Lung (tissue), 16 donors: ENCODE results near the gene P2RX7. TPM values are rescaled to one million over a fixed set of nuclear protein-coding genes. Genes with fewer than 3 reads are reported as not detected.

Experiments used
- ATAC-seq: fragments of 200-7000 bp; cut with Tn5 transposase; one replicate; pipeline ENCODE4 v1.9.1; 2020; ENCODE audit warnings: moderate number of reproducible peaks; ENCODE audit not compliant: insufficient read depth, low FRiP score
- DNase-seq, 3 donors: peaks; one replicate each; pipeline ENCODE4 v3.0.0-alpha.2; 2013 to 2017
- H3K27ac ChIP-seq, 2 donors: one replicate each; pipeline ENCODE4 v1.5.1; 2013; ENCODE audit warnings: mild to moderate bottlenecking in 2 of 2, moderate library complexity in 2 of 2, control low read depth in 1 of 2, inconsistent platforms in 1 of 2, low read depth in 1 of 2, low read length in 1 of 2
- H3K27me3 ChIP-seq, 3 donors: one replicate each; pipeline ENCODE4 v1.5.1; 2013; ENCODE audit warnings: low read length in 2 of 3; ENCODE audit not compliant: control insufficient read depth in 3 of 3, insufficient read depth in 3 of 3
- H3K36me3 ChIP-seq, 4 donors: one replicate each; pipeline ENCODE4 v1.5.1; 2013; ENCODE audit warnings: low read length in 4 of 4, mild to moderate bottlenecking in 1 of 4, moderate library complexity in 1 of 4; ENCODE audit not compliant: control insufficient read depth in 4 of 4, insufficient read depth in 4 of 4
- H3K4me1 ChIP-seq, 5 donors: one replicate each; pipeline ENCODE4 v1.5.1; 2013; ENCODE audit warnings: low read length in 5 of 5, mild to moderate bottlenecking in 2 of 5, moderate library complexity in 1 of 5; ENCODE audit not compliant: control insufficient read depth in 5 of 5, insufficient read depth in 5 of 5
- H3K4me3 ChIP-seq: one replicate; pipeline ENCODE4 v1.5.1; 2013; ENCODE audit warnings: mild to moderate bottlenecking, control low read depth, moderate library complexity
- H3K9ac ChIP-seq, 2 donors: one replicate each; pipeline ENCODE4 v1.5.1; 2013; ENCODE audit warnings: low read length in 2 of 2, control low read depth in 1 of 2; ENCODE audit not compliant: insufficient read depth in 1 of 2
- H3K9me3 ChIP-seq, 4 donors: one replicate each; pipeline ENCODE4 v1.5.1; 2013; ENCODE audit warnings: low read length in 3 of 4, mild to moderate bottlenecking in 1 of 4, moderate library complexity in 1 of 4; ENCODE audit not compliant: control insufficient read depth in 4 of 4, insufficient read depth in 3 of 4
- CTCF ChIP-seq: IDR thresholded peaks from 2 replicates; pipeline ENCODE4 v1.5.1; 2012; ENCODE audit warnings: mild to moderate bottlenecking; ENCODE audit errors: control extremely low read depth, extremely low read depth
- WGBS, 2 donors: extraction: QIAGEN DNeasy Blood & Tissue Kit; methylation state at CpG; one replicate each; pipeline ENCODE4 v1.1.7; 2013; 5-methylcytosine and 5-hydroxymethylcytosine counted together
- long read RNA-seq, 5 donors: transcript quantifications; one replicate each; lab custom pipeline, GENCODE V29; 2026
- polyA plus RNA-seq, 2 donors: library from polyadenylated mRNA; stranded (reverse); fragments of 200-250 nt; gene quantifications; one replicate each; pipeline ENCODE4 v1.2.1, GENCODE V29; 2013
- total RNA-seq, 2 donors: library from RNA; depleted of rRNA in 1 of 2; stranded (reverse); fragments of >200 nt in 1 of 2; gene quantifications; one replicate each; pipeline ENCODE4 v1.2.1, GENCODE V29; 2014 to 2021
- donor health status: control.
- donor health status: control.
- donor health status: Bipolar disorder and iron deficiency.
- donor health status: healthy.
- donor health status: DM: yes; HTN: yes; CAD: no.

Gene P2RX7
- total RNA-seq (10 to 100 TPM in 1 of 2 donors, 1 to 10 TPM in 1; 5.3 to 17.1 TPM), polyA plus RNA-seq (10 to 100 TPM in 1 of 2 donors, 1 to 10 TPM in 1; 5.3 to 11.4 TPM)
- long read RNA-seq, donor 1: 0 reads
- long read RNA-seq, donor 2, full-length matches to known transcripts: 1 of 1 reads
- long read RNA-seq, donor 2, partial matches to known transcripts: 0 of 1 reads
- long read RNA-seq, donor 2, other reads (novel, unspliced or antisense): 0 of 1 reads
- long read RNA-seq, donor 3: 0 reads
- long read RNA-seq, donor 4: 0 reads
- long read RNA-seq, donor 5, full-length matches to known transcripts: 1 of 1 reads
- long read RNA-seq, donor 5, partial matches to known transcripts: 0 of 1 reads
- long read RNA-seq, donor 5, other reads (novel, unspliced or antisense): 0 of 1 reads

DNA sequence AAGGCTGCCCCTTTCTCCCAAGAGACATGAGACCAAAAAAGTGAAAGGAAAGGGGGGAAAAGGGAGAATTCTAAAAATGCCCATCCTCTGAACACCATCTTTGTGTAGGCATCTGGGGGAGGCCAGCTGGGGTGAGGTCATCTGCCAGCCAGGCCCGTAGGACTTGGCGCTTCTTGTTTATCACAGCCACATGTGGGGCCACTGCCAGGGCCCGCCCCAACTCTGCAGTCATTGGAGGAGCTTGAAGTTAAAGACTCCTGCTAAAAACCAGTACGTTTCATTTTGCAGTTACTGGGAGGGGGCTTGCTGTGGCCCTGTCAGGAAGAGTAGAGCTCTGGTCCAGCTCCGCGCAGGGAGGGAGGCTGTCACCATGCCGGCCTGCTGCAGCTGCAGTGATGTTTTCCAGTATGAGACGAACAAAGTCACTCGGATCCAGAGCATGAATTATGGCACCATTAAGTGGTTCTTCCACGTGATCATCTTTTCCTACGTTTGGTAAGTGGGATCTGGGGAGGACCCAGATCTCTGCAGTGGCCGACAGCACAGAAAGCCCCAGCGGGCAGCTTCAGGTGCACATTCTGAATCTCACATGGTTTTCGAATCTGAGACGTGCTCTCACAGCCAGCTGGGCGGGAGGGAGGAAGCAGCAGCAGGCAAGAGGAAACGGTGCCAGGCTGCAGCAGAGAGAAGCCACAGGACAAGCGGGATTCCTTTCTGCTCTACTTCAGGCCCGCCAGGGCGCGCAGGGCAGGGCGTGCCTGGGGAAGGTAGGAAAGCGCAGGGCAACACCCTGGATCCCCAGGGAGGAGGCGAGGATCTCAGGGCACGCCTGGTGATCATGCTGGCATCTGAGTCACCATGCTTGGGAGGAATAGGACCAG is at the start of gene P2RX7:
P2RX7 (plus strand) TSS at position 276 of the 881 bp plus-strand sequence; CDS start at position 371, 95 bp downstream.
- H3K9me3 ChIP-seq: no peaks in the 10 kb centered on the region
- no peak for TF ChIP-seq CTCF
- H3K27ac ChIP-seq: peak within 1 kb of the TSS; percentile 30 to 91
- no peaks in the 10 kb centered on the region for H3K36me3 ChIP-seq
- DNase-seq: peak; percentile 60 to 75 (median 62)
- H3K27me3 ChIP-seq: no peaks in the 10 kb centered on the region
- WGBS, 2 donors: 2 to 3% methylated on average over 25 of the region's 25 CpGs
- ATAC-seq: peak; percentile 53
- H3K9ac ChIP-seq: peak within 1 kb of the TSS in 1 of 2 donors; percentile 56
- H3K4me1 ChIP-seq: peaks cover 0 to 17% (median 4%) of the 10 kb centered on the region in 5 donors
- H3K4me3 ChIP-seq: peak within 1 kb of the TSS; percentile 39

- no peak overlapping the region for H3K4me3 ChIP-seq
- TF ChIP-seq CTCF: no peak
- no peak overlapping the region for H3K9ac ChIP-seq
- ATAC-seq (no peak), DNase-seq (no peak)
- WGBS, 2 donors: 75 to 90% methylated on average over 3 of the region's 3 CpGs
- no peak overlapping the region for H3K27ac ChIP-seq
- no peaks in the 10 kb centered on the region for H3K36me3 ChIP-seq
- peaks cover 0 to 4% (median 0%) of the 10 kb centered on the region in 5 donors for H3K4me1 ChIP-seq
- no peaks in the 10 kb centered on the region for H3K27me3 ChIP-seq
- H3K9me3 ChIP-seq: no peaks in the 10 kb centered on the region
Observed at GRCh38 chr12:121084229-121084628, 48.4 kb upstream of the P2RX7 start.

DNA sequence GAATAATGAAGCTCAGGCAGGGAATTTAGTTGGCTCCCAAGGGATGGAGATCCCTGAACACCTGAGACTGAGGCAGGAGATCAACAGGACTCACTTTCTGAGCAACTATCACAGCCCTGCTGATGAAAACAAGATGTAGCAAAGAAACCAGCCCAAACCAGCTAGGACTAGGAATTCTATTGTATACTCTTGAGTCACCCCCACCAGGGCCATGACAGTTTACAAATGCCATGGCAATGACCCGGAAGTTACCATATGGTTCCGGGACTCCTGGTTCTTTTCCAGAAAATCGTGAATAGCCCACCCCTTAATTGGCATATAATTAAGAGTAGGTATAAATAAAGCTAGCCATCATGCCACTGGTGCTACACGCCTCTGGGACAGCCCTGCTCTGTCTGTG is 47.6 kb upstream of the P2RX7 start:
- ATAC-seq: no peak
- Histone ChIP-seq H3K4me1 (peaks cover 0 to 4% (median 0%) of the 10 kb centered on the region in 5 donors), H3K9ac (no peak overlapping the region), H3K36me3 (no peaks in the 10 kb centered on the region), H3K27me3 (no peaks in the 10 kb centered on the region), H3K27ac (no peak overlapping the region), H3K9me3 (no peaks in the 10 kb centered on the region), H3K4me3 (no peak overlapping the region)
- TF ChIP-seq CTCF: no peak
- DNase-seq: no peak
- WGBS, 2 donors: 91 to 93% methylated on average over 4 of the region's 4 CpGs
